ENCODE data around the gene EYS.

GRCh38 chr6:64217721-64218620 lies 1489.1 kb downstream of the EYS start:
- no peak for TF ChIP-seq CTCF (IDR thresholded peaks at IDR 0.05; ENCODE audit: control extremely low read depth in 1 of 3, insufficient read depth in 1 of 3, low read depth in 1 of 3, low read length in 3 of 3)
- no peak for TF ChIP-seq SP1 (IDR thresholded peaks at IDR 0.05; ENCODE audit: low read depth, low read length)
- no peak for TF ChIP-seq RFX5 (IDR thresholded peaks at IDR 0.05; ENCODE audit: borderline replicate concordance, low read depth, low read length)
- no peak for TF ChIP-seq SIX5 (IDR thresholded peaks at IDR 0.05; ENCODE audit: low read depth, low read length)
- TF ChIP-seq CBX8 (IDR thresholded peaks at IDR 0.05; ENCODE audit: borderline replicate concordance, low read depth, low read length) = no peak
- no peak for TF ChIP-seq ATF2 (IDR thresholded peaks at IDR 0.05; ENCODE audit: low read length)
- TF ChIP-seq EP300 (IDR thresholded peaks at IDR 0.05; ENCODE audit: borderline replicate concordance in 1 of 2, low read depth in 2 of 2, low read length in 2 of 2) = no peak
- no peak for TF ChIP-seq CBX5 (IDR thresholded peaks at IDR 0.05; ENCODE audit: low read depth, low read length)
- no peak for TF ChIP-seq FOSL1 (IDR thresholded peaks at IDR 0.05; ENCODE audit: insufficient read depth, low read depth, low read length)
- TF ChIP-seq POLR2A (IDR thresholded peaks at IDR 0.05; ENCODE audit: control extremely low read depth in 1 of 2, low read depth in 2 of 2, low read length in 2 of 2) = no peak
- no peak for TF ChIP-seq ASH2L (IDR thresholded peaks at IDR 0.05; ENCODE audit: low read length)
- TF ChIP-seq JUN (IDR thresholded peaks at IDR 0.05; ENCODE audit: low read depth, low read length) = no peak
- no peak for TF ChIP-seq HDAC2 (IDR thresholded peaks at IDR 0.05; ENCODE audit: borderline replicate concordance in 1 of 2, low read depth in 2 of 2, low read length in 2 of 2)

All from H1 (cell line).